Jurkat, Clone E6-1 (cell line): ENCODE measurements around the gene INPPL1.
A peak's percentile ranks its signal among the peaks of the same experiment; 100 is the strongest.

Experiments
- DNase-seq: peaks from one replicate; pipeline ENCODE4 v3.0.0-alpha.2; 2011; ENCODE audit warnings: low read depth, low spot score
- H3K4me3 ChIP-seq: 2 replicates; pipeline ENCODE4 v1.5.1; 2011; ENCODE audit warnings: mild to moderate bottlenecking, low read length, control low read depth, moderate library complexity

INPPL1 gene

DNA sequence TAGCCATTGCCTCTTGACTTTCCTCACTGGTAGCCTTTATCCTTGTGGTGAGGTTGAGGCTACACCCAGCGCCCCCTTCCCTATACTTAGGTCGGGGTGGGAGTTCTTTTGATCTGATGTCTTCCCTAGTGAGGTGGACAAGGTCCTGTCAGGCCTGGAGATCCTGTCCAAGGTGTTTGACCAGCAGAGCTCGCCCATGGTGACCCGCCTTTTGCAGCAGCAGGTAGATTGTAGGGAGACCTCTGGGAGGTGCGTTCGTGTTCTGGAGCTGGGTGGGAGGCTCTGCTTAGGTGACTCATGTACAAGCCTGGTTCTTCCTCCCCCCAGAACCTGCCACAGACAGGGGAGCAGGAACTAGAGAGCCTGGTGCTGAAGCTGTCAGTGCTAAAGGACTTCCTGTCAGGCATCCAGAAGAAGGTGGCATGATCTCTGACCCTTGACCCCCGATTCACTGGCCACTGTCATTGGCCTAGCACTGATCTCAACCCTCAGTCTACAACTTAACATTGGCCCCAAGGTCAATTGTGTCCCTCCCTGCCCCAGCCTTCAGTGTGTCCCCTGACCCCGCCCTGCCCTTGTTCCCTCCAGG lies 4.9 kb downstream of the INPPL1 start:
- DNase-seq: no peak
- H3K4me3 ChIP-seq: no peak overlapping the region

DNA sequence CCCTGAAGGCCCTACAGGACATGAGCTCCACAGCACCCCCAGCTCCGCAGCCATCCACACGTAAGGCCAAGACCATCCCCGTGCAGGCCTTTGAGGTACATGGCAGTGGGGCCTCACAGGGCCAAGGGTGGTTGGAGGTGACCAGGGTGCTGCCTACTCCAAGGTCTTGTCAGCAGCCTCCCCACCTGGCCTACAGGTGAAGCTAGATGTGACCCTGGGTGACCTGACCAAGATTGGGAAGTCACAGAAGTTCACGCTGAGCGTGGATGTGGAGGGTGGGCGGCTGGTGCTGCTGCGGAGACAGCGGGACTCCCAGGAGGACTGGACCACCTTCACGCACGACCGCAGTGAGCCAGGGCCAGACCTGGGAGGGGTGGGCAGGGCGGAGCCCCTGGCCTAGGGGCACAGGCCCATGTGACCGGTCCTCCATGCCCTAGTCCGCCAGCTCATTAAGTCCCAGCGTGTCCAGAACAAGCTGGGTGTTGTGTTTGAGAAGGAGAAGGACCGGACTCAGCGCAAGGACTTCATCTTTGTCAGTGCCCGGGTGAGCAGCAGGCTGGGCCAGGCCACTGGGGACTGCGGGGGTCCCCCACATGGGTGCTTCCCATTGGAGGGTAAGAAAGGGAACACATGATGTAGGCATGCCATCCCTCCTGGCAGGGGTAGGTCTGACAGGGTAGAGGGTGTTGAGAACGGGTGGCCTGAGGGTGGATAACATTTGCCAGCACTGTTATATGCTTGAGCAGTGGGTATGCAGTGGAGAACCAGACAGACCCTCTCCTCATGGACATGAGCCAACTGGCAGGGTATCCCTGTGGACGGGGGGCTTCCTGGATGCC lies 5.6 kb downstream of the INPPL1 start:
- no peak for DNase-seq
- no peak overlapping the region for H3K4me3 ChIP-seq

DNA sequence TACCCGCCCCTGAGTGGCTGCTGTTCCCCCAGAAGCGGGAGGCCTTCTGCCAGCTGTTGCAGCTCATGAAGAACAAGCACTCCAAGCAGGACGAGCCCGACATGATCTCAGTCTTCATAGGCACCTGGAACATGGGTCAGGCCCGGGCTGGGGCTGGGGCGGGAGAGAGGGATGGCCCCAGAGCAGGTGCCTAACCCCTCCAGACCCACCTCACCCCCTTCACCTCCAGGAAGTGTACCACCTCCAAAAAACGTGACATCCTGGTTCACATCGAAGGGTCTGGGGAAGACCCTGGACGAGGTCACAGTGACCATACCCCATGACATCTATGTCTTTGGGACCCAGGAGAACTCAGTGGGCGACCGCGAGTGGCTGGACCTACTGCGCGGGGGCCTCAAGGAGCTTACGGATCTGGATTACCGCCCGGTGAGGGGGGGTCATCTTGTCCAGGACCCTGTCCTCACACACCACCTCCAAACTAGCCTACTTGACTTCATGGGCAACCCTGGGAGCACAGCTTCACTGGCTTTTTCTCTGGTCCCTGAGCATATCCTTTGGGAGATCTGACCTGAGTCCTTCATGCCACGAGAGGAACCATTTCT lies 6.3 kb downstream of the INPPL1 start:
- DNase-seq: no peak
- H3K4me3 ChIP-seq: no peak overlapping the region

DNA sequence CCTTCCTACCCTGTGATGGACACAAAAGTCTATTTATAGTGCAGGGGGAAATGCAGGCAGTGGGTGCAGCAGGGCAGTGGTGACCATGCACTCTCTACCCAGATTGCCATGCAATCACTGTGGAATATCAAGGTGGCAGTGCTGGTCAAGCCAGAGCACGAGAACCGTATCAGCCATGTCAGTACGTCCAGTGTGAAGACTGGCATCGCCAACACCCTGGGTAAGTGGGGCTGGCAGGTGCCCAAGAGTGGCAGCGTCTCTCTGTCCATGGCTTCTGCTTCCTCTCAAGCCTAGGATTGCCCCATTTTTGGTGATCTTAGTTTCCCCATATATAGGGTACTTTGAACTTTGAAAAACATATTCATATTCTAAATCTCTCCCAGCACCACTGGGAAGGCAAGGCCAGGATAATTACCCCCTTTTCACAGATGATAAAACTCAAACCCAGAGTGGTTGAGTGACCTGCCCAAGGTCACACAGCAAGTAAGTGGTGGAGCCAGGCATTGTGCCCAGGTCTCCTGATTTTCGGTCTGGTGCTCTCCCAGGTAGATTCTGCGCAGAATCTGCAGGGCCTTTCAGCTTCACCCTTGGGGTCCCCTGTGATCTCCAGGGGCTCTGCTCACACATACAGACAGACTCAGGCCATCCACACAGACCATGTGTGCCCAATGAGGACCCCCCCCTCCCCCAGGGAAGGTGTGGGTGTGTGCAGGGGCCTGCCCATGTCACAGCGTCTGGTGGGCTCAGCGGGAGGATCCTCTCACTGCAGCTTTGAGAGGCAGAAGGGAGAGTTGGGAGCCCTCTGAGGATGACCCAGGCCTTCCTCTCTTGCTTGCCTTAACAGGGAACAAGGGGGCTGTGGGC lies 7.1 kb downstream of the INPPL1 start:
- no peak for DNase-seq
- H3K4me3 ChIP-seq: no peak overlapping the region

- no peak overlapping the region for H3K4me3 ChIP-seq
- DNase-seq: no peak
Observed at GRCh38 chr11:72232260-72233055, 7.9 kb downstream of the INPPL1 start.

- H3K4me3 ChIP-seq: no peak overlapping the region
- no peak for DNase-seq
Observed at GRCh38 chr11:72233056-72233772, 8.6 kb downstream of the INPPL1 start.

DNA sequence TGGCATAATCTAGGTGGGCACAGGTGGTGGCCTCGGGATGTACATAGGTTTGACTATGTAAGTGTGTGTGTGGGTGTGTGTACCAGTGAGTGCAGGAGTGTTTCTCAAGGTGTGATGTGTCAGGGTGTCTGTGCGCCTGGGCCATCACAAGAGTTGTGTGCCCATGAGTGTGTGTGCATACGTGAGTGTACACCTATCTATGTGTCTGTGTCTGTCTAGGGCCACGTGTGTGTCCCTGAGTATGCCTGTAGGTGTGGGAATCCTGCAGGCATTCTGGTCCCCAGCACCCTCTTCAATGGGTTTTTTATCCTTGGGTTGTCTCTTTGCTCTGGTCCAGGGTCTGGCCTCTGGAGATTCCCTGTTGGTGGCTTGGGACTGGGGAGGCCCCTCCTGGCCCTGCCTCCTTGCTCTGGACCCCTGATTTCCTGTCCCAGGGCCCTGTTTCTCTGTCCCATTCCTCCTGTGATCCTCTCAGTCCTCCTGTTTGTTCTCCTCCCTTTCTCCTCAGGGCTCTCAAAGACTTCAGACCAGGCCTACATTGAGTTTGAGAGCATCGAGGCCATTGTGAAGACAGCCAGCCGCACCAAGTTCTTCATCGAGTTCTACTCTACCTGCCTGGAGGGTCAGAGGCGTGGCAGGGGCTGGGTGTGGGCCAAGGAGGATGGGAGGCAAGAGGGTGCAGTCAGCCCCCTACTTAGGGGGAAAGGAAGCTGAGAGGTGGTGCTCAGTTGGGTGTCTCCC lies 9.4 kb downstream of the INPPL1 start:
- DNase-seq: no peak
- no peak overlapping the region for H3K4me3 ChIP-seq

DNA sequence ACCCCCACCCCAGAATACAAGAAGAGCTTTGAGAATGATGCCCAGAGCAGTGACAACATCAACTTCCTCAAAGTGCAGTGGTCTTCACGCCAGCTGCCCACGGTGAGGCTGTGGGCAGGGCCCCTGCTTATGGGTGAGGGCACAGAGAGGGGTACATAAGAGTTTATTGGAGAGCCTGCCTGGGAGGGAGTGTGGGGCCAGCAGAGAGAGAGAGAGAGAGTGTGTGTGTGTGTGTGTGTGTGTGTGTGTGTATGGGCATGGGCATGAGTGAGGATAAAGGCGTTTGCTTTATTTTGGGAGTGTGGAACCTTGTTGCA lies 9.9 kb downstream of the INPPL1 start:
- no peak for DNase-seq
- H3K4me3 ChIP-seq: no peak overlapping the region

- DNase-seq: no peak
- H3K4me3 ChIP-seq: no peak overlapping the region
Observed at GRCh38 chr11:72234920-72235319, 10.4 kb downstream of the INPPL1 start.

DNA sequence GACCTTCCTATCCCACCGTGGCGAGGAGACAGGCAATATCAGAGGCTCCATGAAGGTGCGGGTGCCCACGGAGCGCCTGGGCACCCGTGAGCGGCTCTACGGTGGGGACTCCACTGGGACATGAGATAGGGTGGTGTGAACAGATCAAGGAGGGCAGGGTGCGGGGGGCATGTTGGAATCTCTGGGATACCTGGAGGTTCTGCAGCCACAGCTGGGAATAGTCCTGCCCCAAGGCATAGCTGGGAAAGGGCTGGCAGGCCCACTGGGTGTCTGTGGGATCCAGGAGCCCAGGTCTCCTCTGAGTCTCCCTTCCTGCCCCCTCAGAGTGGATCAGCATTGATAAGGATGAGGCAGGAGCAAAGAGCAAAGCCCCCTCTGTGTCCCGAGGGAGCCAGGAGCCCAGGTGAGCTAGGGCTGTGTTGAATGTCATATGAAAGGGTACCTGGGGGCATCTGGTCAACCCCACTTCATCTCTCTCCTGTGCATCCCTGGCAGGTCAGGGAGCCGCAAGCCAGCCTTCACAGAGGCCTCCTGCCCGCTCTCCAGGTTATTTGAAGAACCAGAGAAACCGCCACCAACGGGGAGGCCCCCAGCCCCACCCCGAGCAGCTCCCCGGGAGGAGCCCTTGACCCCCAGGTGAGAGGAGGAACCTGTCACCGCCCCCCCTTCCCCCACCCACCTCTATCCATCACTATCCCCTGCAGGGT lies 10.9 kb downstream of the INPPL1 start:
- H3K4me3 ChIP-seq: no peak overlapping the region
- DNase-seq: no peak

DNA sequence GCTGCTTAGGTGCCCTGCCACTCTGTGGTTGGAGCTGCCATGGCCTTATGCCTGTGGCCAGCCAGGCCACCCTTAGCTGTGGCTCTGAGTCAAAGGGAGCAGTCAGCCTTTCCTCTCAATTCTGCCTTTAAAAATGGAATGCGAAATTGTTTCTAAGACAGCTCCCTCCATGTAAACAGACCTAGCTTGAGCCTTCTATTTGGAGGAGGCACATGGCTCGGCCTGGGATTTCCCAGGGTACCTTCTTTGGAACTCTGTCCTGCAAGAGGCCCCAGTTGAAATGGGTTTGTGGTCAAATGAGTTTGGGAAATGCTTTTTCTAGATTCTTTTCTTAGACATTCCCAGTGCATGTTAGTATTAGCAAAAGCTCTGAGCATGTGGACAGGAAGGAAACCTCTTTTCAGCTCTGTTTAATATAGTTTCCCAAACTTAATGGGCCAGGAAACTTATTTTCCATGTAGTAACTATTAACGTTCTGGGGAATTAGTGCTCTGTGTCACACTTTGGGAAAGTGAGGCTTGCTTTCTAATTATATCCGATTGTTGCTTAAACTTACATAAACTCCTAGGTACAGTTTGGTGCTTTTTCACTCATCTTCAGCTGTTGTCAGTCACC lies 11.6 kb downstream of the INPPL1 start:
- DNase-seq: no peak
- no peak overlapping the region for H3K4me3 ChIP-seq

- no peak overlapping the region for H3K4me3 ChIP-seq
- no peak for DNase-seq
Observed at GRCh38 chr11:72236774-72237111, 12.2 kb downstream of the INPPL1 start.

DNA sequence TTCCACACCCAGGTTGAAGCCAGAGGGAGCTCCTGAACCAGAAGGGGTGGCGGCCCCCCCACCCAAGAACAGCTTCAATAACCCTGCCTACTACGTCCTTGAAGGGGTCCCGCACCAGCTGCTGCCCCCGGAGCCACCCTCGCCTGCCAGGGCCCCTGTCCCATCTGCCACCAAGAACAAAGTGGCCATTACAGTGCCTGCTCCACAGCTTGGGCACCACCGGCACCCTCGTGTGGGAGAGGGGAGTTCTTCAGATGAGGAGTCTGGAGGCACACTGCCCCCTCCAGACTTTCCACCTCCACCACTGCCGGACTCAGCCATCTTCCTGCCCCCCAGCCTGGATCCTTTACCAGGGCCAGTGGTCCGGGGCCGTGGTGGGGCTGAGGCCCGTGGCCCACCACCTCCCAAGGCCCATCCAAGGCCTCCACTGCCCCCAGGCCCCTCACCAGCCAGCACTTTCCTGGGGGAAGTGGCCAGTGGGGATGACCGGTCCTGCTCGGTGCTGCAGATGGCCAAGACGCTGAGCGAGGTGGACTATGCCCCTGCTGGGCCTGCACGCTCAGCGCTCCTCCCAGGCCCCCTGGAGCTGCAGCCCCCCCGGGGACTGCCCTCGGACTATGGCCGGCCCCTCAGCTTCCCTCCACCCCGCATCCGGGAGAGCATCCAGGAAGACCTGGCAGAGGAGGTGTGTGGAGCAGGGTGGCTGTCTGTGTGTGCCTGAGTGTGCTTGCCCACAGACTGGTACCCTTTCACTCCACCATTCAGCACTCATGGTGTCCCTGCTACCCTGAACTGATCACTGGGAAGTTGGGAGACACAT lies 12.8 kb downstream of the INPPL1 start:
- H3K4me3 ChIP-seq: no peak overlapping the region
- no peak for DNase-seq

DNA sequence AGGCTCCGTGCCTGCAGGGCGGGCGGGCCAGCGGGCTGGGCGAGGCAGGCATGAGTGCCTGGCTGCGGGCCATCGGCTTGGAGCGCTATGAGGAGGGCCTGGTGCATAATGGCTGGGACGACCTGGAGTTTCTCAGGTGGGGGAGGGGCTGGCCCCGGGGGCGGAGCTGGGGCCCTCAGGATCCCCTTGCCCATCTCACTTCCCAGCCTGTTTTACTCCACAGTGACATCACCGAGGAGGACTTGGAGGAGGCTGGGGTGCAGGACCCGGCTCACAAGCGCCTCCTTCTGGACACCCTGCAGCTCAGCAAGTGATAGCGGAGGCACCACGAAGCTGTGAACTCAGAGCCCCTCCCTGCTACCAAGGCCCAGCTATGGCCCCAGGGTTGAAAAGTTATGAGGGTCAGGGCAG lies 13.5 kb downstream of the INPPL1 start:
- DNase-seq: peak; percentile 38
- no peak overlapping the region for H3K4me3 ChIP-seq

GRCh38 chr11:72238492-72239312 lies 14.1 kb downstream of the INPPL1 start:
- no peak overlapping the region for H3K4me3 ChIP-seq
- DNase-seq: no peak
